HG02938 (cell line): Measurements from ENCODE around the gene DPP6.

Source experiments
- ATAC-seq: cut with Tn5 transposase; IDR thresholded peaks from one replicate; pipeline ENCODE4 v1.9.1; 2021; ENCODE audit warnings: mild to moderate bottlenecking, moderate library complexity; ENCODE audit not compliant: unreplicated experiment

DPP6 gene

DNA sequence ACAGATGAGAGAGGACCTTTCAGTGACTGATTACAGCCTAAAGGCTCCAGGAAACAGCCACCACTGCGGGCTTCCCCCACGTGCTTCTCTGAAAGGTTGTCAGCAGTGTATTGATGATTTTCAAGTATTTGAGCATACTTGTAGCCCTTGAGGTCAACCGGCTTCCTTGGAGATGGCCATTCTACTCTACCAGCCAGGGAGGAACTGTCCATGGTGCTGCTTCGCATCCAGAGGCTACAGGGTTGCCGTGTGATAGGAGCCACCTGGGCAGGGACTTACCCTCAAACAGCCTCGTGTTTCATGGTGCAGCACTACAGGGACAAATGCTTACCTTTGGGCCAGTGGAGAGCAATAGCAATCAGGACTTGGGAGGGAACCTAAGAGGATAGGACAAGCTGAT lies 179.5 kb downstream of the DPP6 start:
- ATAC-seq = no peak

DNA sequence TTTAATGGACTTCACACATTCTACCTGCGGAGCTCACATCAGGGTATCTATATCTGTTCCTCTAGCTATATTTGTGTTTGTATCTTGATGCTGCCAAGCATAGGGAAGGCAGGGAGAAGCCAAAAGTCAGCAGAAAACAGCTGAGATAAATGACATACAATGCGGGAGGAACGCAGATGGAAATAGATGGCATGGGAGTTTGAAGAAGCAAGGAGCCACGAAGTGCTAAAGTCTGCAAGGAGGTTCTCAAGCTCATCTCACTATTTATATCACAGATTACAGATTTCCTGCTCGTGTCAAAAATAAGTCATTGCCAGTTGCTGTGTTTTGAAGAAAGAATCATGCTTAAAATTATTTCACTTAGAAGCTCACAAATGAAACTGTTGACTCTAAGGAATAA lies 180.5 kb downstream of the DPP6 start:
- ATAC-seq = no peak

GRCh38 chr7:154241988-154242387 lies 189.8 kb downstream of the DPP6 start:
- ATAC-seq = no peak

DNA sequence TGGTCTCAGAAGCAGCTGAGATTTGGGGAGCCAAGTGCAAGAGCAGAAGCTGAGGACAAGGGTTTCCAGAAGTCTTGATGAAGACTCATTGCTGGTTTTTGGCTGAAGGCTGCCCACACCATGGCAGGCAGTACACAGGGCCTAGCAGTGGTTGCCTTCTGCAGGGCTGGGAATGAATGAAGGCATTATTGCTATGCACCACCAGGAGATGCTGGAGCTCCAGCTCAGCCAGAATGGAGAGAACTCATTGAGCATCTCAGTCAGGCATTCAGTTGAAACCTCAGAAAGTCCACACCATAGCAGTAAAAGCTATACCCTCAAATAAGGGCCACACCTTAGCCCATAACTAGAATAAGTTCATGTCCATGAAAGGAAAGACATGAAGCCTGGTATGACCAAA lies 190.5 kb downstream of the DPP6 start:
- ATAC-seq = no peak

DNA sequence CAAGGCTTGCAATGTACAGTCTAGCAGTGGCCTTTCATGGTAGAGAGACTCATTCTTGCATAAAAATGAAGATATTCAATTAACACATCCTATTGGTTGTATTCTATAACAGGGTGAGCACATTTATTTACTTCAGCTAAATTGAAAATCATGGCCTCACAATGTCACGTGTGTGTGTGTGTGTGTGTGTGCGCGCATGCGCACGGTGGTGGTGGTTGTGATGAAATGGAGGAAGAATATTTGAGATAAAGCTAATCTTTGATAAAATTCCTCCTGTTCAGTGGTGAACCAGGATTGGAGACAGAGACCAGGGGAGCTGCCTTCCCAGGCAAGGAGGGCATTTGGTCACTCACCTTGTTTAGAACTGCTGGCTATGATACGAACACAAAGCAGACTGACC lies 199.8 kb downstream of the DPP6 start:
- ATAC-seq = no peak

- no peak for ATAC-seq
Measured at GRCh38 chr7:154253810-154254209, 201.6 kb downstream of the DPP6 start.

GRCh38 chr7:154255324-154255723 lies 203.1 kb downstream of the DPP6 start:
- ATAC-seq = no peak

- no peak for ATAC-seq
Measured at GRCh38 chr7:154256150-154256549, 204.0 kb downstream of the DPP6 start.

DNA sequence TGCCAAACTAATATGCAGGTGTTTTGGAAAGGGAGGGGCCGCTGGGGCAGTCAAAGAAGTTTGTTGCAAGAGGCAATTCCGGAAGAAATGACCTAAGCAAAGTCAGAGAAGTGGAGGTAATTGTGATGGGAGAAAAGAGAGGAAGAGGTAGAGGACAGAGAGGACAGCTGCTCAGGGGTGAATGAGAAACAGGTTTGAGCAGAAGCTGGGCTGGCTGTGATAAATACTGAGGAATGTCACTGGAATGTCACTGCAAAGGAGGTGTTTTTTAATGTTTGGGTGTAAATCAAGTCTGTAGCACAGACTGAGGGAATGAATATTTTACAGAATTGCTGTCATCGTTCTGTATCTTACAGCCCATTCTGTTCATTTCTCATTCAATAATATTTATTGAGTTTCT lies 207.2 kb downstream of the DPP6 start:
- no peak for ATAC-seq

DNA sequence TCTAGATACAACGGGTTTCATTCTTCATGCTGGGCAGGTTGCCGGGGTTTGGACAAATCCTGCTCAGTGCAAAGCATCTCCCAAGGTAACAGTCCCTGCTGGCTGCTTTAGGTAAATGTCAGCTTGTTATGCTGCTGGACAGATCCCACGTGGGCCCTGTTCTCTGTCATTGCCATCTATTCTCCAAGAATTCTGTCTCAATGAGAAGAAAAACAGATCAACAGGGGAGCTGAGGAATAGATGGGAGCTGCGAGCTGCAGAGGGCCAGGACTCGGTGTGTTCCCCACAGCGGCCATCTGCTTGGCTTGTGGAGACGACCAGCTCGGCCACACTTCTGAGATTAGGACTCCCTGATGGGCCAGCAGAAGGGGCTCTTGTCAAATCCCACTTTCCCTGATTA lies 235.2 kb downstream of the DPP6 start:
- ATAC-seq = no peak

DNA sequence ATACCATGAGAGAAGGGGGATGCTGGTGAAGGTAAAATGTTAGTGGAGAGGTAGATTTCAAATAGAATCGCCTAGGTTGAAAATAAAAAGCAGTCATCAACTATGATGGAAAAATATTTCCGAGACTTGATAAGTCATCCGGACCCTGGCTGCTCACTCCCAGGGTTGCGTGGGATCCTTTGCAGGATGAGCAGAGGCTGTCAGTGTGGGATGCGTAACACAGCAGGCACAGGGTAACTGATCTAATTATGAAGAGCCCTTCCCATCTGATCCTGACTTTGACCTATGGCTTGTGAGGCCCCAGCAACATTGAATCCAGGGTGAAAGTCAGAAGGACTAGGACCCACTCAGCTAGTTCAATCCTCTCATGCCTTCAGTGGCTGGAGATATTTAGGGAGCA lies 236.9 kb downstream of the DPP6 start:
- no peak for ATAC-seq

DNA sequence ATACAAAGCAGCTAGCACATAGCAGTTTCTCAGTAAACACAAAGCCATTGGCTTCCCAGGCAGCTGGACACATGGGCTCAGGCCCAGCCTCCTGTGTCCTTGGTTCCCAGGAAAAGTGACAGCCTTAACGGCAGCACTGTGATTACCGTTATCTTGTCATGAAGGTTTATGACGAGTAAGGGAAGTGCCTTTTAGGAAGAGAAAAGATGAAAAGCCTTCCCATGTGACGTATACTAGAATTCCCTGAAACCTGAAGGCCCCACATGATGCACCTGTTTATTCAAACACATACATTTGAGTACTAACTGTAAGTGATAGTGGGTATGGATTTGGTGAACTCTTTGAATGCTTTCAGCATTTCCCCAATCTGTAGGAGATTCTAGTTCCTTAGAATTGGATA lies 244.2 kb downstream of the DPP6 start:
- ATAC-seq = no peak

GRCh38 chr7:154299736-154300135 lies 247.5 kb downstream of the DPP6 start:
- no peak for ATAC-seq

- ATAC-seq = no peak
Measured at GRCh38 chr7:154302380-154302779, 250.2 kb downstream of the DPP6 start.

DNA sequence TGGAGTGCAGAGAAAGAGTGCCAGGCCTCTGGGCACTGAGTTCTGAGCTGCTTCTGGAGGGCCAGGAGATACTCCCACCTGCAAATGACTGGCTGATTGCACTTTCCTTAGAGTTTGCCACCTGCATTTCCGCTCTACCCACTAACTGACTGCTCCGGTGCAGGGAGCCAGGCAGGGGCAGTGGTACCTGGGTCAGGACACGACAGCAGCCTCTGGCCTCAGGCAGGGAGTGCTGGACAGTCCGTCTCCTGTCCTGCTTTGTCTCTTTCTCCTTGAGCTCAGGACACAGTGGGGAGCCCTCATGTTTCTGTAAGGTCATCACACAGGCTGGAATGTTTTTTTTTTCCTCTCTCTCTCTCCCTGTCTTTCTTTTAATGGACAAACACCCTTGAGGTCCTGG lies 252.0 kb downstream of the DPP6 start:
- no peak for ATAC-seq

GRCh38 chr7:154304740-154305700 lies 252.8 kb downstream of the DPP6 start:
- no peak for ATAC-seq

DNA sequence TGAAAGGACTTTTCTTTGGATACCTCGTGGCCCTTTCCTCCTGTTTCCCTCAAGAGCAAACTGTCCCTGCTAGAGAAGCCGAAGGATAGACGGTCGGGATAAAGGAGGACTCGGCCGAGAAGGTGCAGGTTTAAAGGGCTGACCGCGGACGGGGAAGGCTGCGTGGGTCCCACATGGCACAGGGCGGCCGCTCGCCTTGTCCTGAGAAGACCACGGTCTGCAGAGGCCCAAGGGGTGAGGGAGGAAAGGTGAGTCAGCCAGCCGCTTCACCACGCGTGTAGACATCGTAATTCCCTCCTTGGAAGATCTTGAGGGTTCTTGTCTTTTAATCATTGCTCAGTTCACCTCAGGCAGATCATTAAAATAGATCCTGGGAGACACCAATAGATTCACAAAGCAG lies 253.8 kb downstream of the DPP6 start:
- no peak for ATAC-seq

GRCh38 chr7:154308928-154309327 lies 256.7 kb downstream of the DPP6 start:
- no peak for ATAC-seq

GRCh38 chr7:154310114-154310513 lies 257.9 kb downstream of the DPP6 start:
- ATAC-seq = no peak

DNA sequence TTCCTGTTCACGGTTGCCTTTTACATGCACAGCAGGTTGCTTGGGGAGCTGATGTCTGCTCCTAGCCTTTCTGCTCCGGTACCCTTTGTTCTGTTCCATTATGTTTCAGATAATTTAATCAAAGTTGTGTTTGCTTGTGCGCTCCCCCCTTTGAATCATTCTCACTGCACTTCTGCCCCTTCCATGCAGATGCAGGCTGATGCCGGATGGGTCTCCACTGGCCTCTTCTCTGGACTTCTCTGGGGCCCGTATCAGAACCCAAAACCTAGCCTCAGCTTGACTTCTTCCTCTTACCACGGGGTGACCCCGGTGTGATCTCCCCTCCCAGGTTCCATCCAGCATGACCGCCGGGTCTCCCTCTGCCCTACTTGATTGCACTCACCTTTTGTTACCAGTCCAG lies 272.0 kb downstream of the DPP6 start:
- ATAC-seq = no peak

- no peak for ATAC-seq
Measured at GRCh38 chr7:154326421-154326820, 274.2 kb downstream of the DPP6 start.

DNA sequence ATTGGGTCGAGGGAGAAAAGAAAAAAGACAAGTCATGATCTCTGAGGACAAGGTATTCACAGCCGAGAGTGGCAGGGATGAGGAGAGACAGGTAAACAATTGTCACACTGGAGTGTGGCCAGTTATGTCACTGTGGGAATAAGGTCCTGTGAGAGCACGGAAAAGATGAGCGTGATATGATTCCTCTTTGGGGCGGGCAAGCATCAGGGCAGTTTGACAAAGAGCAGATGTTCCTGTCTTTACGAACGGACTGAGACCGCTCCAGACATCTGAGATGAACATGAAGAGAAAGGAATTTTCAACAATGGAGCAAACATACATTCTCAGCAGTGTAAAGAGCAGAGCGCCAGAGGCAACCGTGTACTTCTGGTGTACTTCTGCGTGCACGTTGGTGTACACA lies 278.1 kb downstream of the DPP6 start:
- no peak for ATAC-seq
